DOHH2 (cell line): ENCODE data around the gene PPFIA1.

Source experiments
- EZH2phosphoT487 ChIP-seq: fragments of 200-600 bp; sonication (generic); IDR thresholded peaks from 2 replicates; pipeline ENCODE4 v1.6.1; 2017; ENCODE audit warnings: borderline replicate concordance, mild to moderate bottlenecking, antibody characterized with exemption, low read length, moderate library complexity, mixed read lengths
- TF ChIP-seq, protein P1 (sequence below): fragments of 200-600 bp; sonication (generic); IDR thresholded peaks from one replicate; pipeline ENCODE4 v1.5.1; 2014; ENCODE audit warnings: antibody characterized with exemption, mild to moderate bottlenecking, low read depth, low read length; ENCODE audit not compliant: poor library complexity, severe bottlenecking

DNA sequence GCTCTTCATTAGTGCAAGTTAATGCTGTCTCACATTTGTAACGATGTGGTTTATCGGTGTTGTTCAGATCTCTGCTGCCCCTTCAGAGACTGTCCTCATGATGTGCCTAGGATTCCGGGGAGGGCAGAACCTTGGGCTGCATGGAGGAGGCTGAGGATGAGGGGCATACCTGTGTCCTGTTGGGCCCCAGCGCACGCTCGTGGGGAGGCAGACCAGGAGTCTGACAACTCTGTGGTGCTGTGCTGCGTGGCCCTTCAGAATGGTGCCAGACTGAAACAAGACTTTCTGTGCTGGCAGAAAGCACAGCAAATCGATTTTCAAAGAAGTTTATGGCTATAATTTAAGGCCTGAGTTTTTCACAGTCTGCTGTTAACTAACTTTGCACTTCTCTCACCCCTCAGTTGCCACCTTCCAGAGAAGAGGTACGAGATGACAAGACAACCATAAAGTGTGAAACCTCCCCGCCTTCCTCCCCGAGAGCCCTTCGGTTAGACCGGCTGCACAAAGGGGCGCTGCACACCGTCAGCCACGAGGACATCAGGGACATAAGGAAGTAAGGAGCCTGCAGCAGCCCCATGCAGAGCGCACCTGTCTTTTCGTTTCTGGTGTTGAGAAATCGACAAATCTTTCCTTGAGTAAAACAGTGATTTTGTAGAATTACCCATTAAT is 83.5 kb downstream of the PPFIA1 start:
- TF ChIP-seq, protein P1, sequence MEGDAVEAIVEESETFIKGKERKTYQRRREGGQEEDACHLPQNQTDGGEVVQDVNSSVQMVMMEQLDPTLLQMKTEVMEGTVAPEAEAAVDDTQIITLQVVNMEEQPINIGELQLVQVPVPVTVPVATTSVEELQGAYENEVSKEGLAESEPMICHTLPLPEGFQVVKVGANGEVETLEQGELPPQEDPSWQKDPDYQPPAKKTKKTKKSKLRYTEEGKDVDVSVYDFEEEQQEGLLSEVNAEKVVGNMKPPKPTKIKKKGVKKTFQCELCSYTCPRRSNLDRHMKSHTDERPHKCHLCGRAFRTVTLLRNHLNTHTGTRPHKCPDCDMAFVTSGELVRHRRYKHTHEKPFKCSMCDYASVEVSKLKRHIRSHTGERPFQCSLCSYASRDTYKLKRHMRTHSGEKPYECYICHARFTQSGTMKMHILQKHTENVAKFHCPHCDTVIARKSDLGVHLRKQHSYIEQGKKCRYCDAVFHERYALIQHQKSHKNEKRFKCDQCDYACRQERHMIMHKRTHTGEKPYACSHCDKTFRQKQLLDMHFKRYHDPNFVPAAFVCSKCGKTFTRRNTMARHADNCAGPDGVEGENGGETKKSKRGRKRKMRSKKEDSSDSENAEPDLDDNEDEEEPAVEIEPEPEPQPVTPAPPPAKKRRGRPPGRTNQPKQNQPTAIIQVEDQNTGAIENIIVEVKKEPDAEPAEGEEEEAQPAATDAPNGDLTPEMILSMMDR, result no peak
- no peak for TF ChIP-seq EZH2phosphoT487
